ENCODE results near the gene LYPD5.
"Not testable (repeated sequence)": the region's sequence is repeated elsewhere in the genome, so short reads cannot be mapped to it uniquely, and the experiment has no call there.

Gene LYPD5

DNA sequence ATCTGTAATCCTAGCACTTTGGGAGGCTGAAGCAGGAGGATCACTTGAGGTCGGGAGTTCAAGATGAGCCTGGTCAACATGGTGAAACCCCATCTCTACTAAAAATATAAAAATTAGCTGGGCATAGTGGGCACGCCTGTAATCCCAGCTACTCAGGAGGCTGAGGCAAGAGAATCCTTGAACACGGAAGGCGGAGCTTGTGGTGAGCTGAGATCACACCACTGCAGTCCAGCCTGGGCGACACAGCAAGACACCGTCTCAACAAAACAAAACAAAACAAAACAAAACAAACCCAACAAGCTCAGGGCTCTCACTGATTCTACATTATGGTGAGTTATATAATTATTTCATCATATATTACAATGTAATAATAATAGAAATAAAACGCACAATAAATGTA, 4.2 kb upstream of the LYPD5 start:
- not testable (repeated sequence) for DNase-seq (ENCODE audit: low spot score)

DNA sequence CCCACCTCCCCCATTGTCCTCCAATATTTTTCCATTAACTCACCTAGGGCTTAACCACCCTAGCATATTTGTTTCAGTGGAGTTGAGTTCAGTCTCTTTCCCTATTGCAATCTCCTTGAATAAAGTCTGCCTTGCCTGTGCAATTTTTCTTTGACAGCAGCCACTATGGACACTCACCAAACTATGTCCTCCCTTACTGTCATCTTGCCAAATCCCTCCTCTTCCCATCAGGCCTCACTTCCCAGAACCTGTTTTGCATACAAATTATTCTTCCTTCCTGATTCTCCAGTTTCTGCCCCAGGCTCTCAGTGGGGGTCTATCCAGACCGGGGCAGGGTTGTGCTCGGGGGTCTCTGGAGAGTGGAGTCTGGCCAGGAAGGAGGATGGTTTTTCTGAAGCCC, 2.2 kb upstream of the LYPD5 start:
- DNase-seq (ENCODE audit: low spot score), result no peak

DNA sequence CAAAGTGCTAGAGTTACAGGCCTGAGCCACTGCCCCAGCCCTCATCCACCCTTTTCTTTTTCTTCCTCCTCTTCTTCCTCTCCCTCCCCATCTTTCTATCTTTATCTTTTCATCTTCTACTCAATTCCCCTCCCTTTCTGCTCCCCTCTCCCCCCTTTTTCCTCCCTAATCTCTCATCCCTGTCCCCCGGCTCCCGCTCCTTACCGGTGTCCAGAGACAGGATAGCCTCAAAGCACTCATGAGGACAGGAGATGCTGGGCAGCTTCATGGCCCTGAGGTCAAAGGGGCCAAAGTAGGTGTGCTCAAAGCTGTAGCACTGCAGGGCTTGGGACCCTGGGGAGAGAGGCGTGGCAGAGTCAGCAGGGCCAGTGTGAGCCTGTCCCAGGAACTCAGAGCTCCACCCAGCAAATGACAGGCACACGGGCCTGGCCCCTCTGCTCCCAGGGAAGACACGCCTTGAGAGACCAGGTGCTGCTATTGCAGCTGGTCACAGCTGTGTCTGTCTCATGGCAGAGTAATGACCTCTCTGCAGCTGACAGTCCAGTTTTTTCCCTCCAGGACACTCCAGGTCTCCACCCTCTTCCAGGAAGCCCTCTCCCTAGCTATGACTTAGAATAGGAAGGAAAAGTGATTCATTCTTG, 2.6 kb downstream of the LYPD5 start:
- DNase-seq (ENCODE audit: low spot score), result peak; percentile 52

DNA sequence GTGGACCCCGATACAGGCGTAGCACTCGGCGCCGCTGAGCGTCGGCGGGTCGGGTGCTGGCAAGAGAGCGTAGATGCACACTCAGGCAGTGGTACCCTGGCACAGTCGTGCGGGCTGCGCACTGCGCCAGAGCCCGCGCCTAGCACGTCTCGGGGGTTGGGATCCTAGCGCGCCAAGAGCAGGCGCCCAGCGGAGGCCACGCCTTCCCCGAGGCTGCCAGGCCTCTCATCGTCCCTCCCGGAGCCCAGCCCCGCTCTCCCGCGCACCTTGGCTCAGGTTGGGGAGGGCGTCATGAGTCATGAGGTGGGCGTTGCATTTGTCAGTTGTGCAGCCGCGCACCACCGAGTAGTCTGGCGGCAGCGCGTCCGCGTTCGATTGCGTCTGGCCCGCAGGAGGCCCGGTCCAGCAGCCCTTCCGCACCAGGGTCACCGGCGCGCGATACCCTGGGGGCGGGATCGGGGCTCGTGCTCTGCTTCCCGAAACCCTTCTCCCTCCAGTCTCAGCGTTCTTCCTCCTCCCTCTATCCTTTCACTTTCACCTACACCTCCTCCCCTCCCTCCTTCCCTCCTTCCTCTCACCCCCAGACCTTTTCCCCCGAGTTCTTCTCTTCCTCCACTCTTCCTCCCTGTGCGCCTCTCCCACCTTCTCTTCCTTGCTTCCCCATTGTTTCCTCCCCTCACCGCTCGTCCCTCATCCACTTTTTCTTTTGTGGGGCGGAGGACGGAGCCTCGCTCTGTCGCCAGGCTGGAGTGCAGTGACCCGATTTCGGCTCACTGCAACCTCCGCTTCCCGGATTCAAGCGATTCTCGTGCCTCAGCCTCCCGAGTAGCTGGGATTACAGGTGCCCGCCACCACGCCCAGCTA, 3.5 kb downstream of the LYPD5 start:
- peak; percentile 84 for DNase-seq (ENCODE audit: low spot score)

DNA sequence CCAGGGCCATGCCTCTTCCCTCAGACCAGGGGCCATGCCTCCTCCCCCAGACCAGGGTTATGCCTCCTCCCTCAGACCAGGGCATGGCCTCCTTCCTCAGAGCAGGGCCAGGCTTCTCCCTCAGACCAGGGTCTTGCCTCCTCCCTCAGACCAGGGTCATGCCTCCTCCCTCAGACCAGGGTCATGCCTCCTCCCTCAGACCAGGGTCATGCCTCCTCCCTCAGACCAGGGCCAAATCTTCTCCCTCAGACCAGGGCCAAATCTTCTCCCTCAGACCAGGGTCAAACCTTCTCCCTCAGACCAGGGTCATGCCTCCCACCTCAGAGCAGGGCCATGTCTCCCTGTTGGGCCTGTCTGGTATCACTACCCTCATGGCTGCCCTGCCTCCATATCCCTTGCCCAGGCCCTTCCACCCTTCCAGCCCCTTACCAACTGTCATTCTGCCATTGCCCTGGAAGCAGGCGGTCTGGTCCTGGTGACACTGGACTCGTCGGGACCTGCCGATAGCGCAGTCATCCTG, 4.2 kb downstream of the LYPD5 start:
- DNase-seq (ENCODE audit: low spot score), result no peak

DNA sequence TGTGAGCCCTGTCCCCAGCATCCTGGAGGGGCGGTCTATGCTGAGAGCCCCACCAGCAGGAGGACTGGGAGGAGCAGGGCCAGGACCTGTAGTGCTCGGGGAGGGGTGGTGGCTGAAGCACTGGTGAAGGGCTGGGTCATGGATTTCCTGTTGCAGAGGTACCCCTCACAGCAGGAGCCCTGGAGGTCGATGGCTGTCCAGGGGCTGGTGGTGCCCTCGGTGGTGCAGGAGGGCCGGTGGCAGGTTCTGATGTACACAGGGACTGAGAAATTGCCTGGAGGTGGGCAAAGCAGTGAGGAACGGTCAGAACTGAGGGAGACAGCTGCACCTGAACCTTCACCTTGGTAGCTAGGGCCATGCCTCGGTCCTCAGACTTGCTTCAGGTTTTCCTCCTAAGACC, 4.7 kb downstream of the LYPD5 start:
- no peak for DNase-seq (ENCODE audit: low spot score)

DNA sequence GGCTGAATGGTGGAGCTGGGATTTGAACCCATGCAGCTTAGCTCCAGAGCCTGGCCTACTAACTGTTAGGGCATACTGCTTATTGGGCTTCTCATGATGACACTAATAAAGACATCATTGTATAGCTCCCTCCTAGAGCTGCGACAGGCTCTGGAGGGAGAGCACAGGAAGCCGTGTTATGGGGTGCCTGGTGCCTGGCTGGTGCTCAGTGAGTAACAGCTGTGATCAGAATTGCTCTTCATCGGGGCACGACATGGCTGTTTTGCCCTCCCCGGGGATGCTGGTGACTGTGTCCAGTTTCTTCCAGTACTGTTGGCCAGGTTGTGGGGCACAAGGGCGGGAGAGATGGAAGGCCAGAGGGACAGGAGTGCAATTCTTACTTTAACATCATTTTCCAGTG, 5.1 kb downstream of the LYPD5 start:
- no peak for DNase-seq (ENCODE audit: low spot score)

DNA sequence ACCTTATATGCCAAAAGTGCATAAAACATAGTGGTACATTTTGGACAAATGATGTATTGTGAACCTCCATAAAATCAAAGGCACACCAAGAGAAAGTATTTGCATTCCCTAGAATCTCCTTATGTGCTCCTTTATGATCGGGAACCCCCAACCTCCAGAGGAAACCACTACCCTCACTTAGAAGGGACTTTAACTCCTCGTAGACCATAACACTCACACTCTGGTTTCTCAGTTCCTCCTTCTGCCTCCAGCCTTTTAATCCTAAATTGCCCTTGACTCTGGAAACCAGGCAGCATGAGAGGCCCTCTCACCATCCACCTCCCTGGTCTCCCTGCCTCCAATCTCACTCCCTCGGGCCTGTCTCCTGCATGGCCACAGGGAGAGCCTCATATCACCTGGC, 11.7 kb downstream of the LYPD5 start:
- no peak for DNase-seq (ENCODE audit: low spot score)

DNA sequence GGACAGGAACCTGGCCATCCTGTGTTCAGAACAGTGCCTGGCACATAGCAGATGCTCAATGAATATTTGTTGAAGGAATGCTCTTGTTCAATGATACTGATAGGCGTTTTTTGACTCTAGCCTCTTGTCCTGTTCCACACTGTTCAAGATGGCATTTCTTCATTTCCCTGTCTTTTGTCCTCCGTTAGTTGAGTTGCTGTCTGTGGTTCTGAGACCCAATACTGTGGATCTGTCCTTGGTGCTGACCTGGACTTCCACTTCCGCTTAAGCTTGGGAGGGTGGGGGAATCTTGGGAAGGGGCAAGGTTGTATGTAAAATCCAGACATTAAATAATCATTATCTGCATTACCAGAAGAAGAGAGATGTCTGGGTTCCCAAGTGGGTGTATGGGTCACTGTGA, 13.2 kb downstream of the LYPD5 start:
- no peak for DNase-seq (ENCODE audit: low spot score)

DNA sequence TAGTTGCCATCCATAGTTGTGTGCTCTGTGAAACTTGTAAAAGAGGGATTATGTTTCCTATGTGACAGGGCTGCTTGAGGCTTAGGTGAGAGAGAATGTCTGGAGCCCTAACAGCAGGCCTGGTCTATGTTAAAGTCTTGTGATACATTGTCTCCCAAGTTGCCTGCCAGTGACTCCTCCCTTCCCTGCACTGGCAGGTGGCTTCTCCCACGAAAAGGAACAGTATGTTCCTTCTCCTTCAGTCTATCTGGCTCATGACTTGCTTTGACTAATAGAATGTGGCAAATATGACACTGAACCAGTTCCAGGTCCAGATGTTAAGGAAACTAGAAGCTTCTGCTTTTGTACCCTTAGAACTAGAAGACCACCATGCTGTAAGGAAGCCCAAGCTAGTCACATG, 15.6 kb downstream of the LYPD5 start:
- no peak for DNase-seq (ENCODE audit: low spot score)

DNA sequence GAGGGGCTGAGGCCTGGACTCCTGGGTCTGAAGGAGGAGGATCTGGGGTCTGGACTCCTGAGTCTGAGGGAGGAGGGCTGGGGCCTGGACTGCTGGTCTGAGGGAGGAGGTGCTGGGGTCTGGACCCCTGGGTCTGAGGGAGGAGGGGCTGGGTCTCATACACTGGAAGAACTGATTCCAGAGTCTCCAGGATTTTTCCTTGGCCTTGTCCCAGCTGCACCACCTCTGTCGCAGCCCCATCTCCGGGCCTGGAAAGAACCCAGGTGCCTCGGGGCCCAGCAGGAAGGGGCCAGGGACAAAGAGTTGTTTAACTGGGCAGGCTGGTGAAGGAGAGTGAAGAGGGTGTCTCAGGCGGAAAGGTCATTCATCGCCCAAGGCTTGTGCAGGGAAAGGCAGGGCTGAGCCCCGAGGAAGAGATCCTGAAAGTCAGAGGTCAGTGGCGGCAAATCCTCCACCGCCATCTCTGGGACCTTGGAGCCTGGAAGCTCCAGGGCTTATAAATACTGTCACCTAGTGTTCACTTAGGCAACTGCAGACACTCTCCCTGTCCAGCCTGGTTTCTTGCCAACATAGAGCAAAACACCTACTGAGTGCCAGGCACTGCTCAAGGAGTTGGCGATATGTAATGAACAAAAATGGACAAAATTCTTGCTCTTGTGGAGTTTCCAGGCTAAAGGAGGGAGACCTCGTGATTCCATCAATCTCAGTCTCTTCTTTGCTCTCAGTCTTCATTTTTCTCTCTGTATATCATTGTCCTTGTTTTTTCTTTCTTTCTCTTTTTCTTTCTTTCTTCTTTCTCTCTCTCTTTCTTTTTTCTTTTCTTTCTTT, 17.1 kb downstream of the LYPD5 start:
- peak; percentile 79 for DNase-seq (ENCODE audit: low spot score)

DNA sequence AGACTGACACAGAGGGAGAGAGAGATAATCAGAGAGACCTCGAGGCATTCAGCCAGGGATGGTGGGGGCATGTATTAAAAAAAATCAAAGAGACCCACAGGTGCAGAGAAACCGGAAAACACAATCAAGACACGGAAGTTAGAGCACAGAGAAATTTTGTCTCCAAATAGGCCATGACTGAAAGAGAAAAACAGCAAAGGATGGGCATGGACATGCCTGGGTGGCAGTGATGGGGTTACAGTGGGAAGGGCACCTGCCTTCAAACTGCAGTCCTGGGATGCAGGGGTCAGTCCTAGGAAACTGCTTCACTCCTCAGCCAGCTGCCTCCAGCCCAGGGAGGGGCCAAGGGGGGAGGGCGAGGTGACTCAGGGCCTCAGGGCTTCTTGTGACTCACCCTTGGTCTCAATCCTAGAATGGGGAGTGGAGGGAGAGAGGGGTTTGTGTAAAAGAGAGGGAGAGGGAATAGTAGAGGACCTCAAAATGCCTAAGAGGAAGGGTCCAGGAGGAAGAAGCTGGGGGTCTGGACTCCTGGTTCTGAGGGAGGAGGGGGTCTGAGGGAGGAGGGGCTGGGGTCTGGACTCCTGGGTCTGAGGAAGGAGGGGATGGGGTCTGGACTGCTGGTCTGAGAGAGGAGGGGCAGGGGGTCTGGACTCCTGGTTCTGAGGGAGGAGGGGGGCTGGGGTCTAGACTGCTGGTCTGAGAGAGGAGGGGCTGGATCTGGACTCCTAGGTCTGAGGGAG, 17.8 kb downstream of the LYPD5 start:
- DNase-seq (ENCODE audit: low spot score), result peak; percentile 72

DNA sequence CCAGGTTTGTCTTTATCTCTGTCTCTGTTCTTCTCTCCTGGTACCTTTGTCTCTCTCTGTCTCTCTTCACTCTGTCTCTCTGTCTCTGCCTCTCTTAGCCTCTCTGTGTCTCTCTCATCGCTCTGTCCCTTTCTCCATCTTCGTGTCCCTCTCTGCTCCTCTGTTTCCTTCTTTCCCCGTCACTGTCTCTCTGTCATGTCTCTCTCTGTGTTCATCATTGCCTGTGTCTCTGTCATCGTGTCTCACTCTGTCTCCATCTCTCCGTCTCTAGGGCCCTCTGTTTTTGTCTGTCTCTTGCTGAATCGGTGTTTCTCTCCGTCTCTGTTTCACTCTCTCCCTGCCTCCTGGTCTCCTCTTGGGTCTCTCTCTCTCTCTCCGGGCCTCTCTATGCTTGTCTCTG, 18.6 kb downstream of the LYPD5 start:
- DNase-seq (ENCODE audit: low spot score), result no peak

DNA sequence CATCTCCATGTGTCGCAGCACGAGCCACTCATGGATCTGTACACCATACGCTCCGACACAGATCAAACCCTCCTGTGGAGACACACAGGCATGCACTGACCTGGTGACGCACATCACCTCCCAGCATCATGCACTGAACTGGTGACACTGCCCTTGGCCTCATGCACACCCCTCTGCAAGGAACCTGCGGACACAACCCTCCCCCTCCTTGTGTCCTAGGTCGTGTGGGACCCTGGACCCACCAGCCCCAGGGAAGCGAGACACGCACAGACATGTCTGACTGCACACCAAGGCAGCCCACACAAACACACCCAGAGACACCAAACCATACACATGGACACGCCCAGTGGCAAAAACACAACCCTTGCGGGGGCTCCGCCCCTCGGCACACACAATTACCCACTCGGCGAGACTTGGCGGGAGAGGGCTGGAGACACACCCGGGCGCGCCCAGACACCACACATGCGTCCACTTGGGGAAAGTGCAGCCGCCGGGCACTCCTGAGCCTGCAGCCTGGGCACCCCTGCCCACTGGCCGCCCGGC, 19.5 kb downstream of the LYPD5 start:
- DNase-seq (ENCODE audit: low spot score), result peak; percentile 63

DNA sequence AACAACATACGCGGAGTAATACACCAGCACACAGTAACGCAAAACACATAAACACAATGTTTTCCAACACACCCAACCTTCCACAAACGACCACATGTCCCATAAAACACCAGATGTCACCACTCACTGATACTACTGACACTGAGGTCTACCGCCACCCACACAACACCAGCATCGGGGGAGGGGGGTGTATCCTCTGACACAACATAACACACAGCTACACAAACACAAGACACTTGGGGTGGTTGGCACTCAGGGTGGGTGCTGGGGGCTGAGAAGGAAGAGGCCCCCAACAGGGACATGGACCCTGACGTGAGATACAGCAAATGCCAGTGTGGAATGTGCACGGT, 20.0 kb downstream of the LYPD5 start:
- no peak for DNase-seq (ENCODE audit: low spot score)

DNA sequence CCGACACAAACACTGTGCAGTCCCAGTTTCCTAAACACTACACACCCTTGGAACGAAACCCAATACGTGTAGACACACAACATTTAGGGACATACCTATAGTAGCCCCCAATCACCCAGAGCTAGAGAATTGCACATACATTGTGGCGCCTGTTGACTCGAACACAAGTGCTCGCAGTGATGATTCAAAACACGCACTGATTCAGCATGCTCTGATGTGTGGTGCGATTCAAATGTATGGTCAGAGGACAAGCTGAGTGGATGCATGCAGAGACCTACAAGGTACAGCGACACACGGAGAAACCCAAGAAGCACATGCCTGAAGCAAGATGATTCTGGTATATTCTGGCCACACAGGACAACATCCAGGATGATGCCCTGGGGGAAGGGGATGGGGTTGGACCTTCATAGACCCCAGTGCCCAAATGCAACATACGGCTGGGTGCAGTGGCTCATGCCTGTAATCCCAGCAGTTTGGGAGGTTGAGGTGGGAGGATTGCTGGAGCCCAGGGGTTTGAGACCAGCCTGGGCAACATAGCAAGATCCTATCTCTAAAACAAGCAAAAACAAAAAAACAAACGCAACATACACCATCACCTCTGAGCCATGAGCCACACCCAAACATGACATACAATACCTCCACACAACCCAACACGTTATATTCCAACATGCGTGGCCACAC, 20.5 kb downstream of the LYPD5 start:
- no peak for DNase-seq (ENCODE audit: low spot score)

DNA sequence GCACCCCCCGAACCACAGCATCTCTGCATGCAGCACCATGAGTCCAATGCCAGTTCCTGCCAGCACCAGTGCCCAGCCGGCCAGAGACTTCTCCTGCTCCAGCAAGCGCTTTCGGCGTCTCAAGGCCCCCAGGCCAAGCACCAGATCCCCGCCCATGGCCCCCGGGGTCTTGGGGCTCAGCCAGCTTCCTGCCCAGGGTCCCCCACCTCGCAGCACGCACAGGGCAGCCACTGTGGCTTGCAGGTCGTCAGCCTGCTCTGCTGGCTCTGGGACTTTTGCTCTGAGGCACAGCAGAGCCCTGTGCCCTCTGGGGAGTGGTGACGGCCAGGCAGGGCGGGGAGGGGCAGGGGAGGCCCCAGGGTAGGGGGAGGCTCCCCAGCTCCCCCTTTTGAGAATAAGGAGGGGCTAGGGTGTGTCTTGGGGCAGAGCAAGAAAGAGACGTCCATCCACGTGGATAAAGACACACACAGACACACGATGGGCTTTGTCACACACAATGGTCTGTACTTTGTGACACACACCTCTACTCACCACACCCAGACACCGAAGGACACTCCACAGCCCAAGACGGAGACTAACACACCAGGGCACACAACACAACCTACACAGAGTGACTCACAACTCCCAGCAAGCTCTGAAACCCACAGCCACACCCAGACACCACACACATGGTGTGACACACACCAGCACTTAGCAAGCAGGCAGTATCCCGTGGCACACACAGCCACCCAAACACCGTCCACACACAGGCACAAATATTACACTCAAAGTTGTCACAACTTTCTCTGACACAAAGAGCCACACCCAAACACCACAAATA, 21.3 kb downstream of the LYPD5 start, which contains the start of gene KCNN4:
Gene KCNN4, minus strand, starts transcription at position 268 of the 820 bp plus-strand sequence. Its CDS starts 112 bp downstream, at position 156.
- peak; percentile 87 for DNase-seq (ENCODE audit: low spot score)

DNA sequence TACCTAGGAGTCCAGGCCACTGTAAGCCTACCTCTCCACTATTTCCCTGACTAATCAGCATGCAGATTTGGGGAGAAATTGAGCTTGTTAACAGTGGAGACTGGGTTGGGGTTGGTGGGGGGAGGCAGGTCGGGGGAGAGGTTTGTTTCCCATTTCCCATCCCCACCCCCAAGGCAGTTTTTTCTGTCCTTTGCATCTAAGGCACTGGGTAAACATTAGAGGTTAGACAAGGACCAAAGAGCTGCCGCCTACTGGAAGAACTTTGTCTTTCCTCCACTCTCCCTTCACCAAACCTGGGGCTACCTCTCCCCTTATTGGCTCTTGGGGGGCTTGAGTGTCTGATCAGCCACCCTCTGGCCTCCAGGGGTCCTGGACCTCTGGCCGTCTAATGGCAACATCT, 22.4 kb downstream of the LYPD5 start:
- DNase-seq (ENCODE audit: low spot score), result no peak

DNA sequence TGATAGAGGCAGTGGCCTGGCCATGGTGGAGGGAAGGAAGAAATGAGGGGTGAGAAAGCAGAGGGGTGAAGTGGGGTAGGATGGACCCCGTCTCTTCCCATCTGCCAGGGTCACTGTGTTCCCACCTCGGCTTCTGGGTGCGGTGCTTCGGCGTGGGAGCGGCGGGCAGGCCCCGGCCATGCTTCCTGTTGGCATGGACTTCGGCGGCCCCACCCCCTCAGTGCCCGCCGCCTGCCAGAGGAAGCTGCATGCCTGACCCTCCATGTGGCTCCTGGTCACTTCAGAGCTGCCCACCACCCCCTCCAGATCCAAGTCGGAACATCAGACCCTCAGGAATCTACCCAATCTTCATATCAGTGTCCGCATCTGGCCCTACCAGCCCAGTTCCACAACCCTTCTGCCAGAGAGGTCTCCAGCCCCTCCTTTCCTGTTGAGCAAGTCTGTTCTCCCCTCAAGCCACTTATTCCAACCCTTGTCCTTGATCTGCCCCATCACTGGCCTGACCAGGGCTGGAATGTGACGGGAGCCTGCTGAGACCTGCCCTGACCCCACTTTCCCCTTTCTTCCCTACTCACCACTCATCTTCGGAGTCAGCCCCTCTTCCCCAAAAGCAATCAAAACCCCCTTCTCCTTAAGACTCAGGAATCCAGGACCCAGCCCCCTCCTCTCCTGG, 23.0 kb downstream of the LYPD5 start:
- DNase-seq (ENCODE audit: low spot score), result no peak

Measured in SW480 (cell line).